ENCODE measurements around the gene MED23. TPM values are rescaled to one million over a fixed set of nuclear protein-coding genes. Genes with fewer than 3 reads are reported as not detected.

Gene MED23
- total and polyA plus RNA-seq, 2 experiments from 2014 or later, result 8.6 to 23.6 TPM

GRCh38 chr6:131615275-131615674 lies 12.8 kb downstream of the MED23 start:
- Mint-ChIP-seq H3K9me3 (no peaks in the 10 kb centered on the region), H3K4me3 (no peak overlapping the region), H3K4me1 (no peaks in the 10 kb centered on the region), H3K27me3 (ENCODE audit: insufficient read depth, low read depth, poor library complexity) (no peaks in the 10 kb centered on the region), H3K27ac (no peak overlapping the region), H3K36me3 (ENCODE audit: low read depth) (peaks cover 20% of the 10 kb centered on the region; the same call in 2 of the 3 replicates)
- DNase-seq (ENCODE audit: low spot score) (no peak), ATAC-seq (no peak)
- H3K9me2 ChIP-seq (ENCODE audit: insufficient read depth), result no peaks in the 10 kb centered on the region
- H4K20me1 ChIP-seq (replicated peaks; ENCODE audit: insufficient read depth), result no peaks in the 10 kb centered on the region
- H3K36me3 ChIP-seq (ENCODE audit: insufficient read depth), result peaks cover 8% of the 10 kb centered on the region
- H3K4me3 ChIP-seq, result no peak overlapping the region
- H3K27ac ChIP-seq (ENCODE audit: low read depth), result no peak overlapping the region
- H3K27me3 ChIP-seq (ENCODE audit: insufficient read depth), result no peaks in the 10 kb centered on the region
- TF ChIP-seq JUNB (IDR thresholded peaks at IDR 0.05; ENCODE audit: unreplicated experiment), result no peak
- TF ChIP-seq NANOG (IDR thresholded peaks at IDR 0.05; ENCODE audit: borderline replicate concordance), result no peak
- no peak for TF ChIP-seq ZNF331 (CRISPR knock-in tag; IDR thresholded peaks at IDR 0.05; ENCODE audit: low read depth)
- no peak for TF ChIP-seq ETS1 (IDR thresholded peaks at IDR 0.05)
- no peak for TF ChIP-seq ZNF114 (CRISPR knock-in tag; IDR thresholded peaks at IDR 0.05)
- TF ChIP-seq STAT1 (IDR thresholded peaks at IDR 0.05; ENCODE audit: unreplicated experiment), result no peak
- no peak for TF ChIP-seq POLR2AphosphoS5 (IDR thresholded peaks at IDR 0.05; ENCODE audit: low read depth)
- no peak for TF ChIP-seq CTCF (conservative IDR thresholded peaks at IDR 0.05; ENCODE audit: low read depth in 2 of 2)
- TF ChIP-seq REST (IDR thresholded peaks at IDR 0.05; ENCODE audit: unreplicated experiment), result no peak
- TF ChIP-seq ZNF462 (CRISPR knock-in tag; IDR thresholded peaks at IDR 0.05), result no peak
- no peak for TF ChIP-seq CREB1 (CRISPR knock-in tag; IDR thresholded peaks at IDR 0.05; ENCODE audit: low read depth)
- no peak for TF ChIP-seq EZH2 (IDR thresholded peaks at IDR 0.05; ENCODE audit: low read depth, unreplicated experiment)
- TF ChIP-seq EZH2phosphoT487 (IDR thresholded peaks at IDR 0.05; ENCODE audit: unreplicated experiment), result no peak
- H3F3A ChIP-seq (replicated peaks; ENCODE audit: low read depth), result no peaks in the 10 kb centered on the region
- no peaks in the 10 kb centered on the region for H3K4me1 ChIP-seq (ENCODE audit: insufficient read depth)
- H3K79me2 ChIP-seq (replicated peaks; ENCODE audit: insufficient read depth), result no peaks in the 10 kb centered on the region
- no peak overlapping the region for H2AFZ ChIP-seq
- H3K4me2 ChIP-seq, result no peak overlapping the region
